HEK293 (cell line): ENCODE results near the gene HUNK.

Experiments
- BCL11A ChIP-seq: fragments of 450-650 bp; formaldehyde crosslinking; IDR thresholded peaks from 2 replicates; pipeline ENCODE4 v1.5.1; 2016; ENCODE audit warnings: low read depth, missing biosample characterization, missing genetic modification characterization
- EGR2 ChIP-seq: fragments of 450-650 bp; formaldehyde crosslinking; IDR thresholded peaks from 2 replicates; pipeline ENCODE4 v1.5.1; 2016; ENCODE audit warnings: low read depth, missing biosample characterization, missing genetic modification characterization
- IKZF3 ChIP-seq: fragments of 450-650 bp; IDR thresholded peaks from 2 replicates; pipeline ENCODE4 v1.5.0; 2018; ENCODE audit warnings: missing biosample characterization, mild to moderate bottlenecking, missing genetic modification characterization, moderate library complexity
- KLF1 ChIP-seq: fragments of 450-650 bp; formaldehyde crosslinking; IDR thresholded peaks from 2 replicates; pipeline ENCODE4 v1.5.1; 2016; ENCODE audit warnings: missing biosample characterization, missing genetic modification characterization
- SCRT2 ChIP-seq: fragments of 450-650 bp; formaldehyde crosslinking; IDR thresholded peaks from 2 replicates; pipeline ENCODE4 v1.5.1; 2016; ENCODE audit warnings: missing biosample characterization, missing genetic modification characterization
- YY2 ChIP-seq: fragments of 450-650 bp; formaldehyde crosslinking; IDR thresholded peaks from 2 replicates; pipeline ENCODE4 v1.5.1; 2016; ENCODE audit warnings: missing biosample characterization, missing genetic modification characterization
- ZIC2 ChIP-seq: fragments of 450-650 bp; formaldehyde crosslinking; IDR thresholded peaks from 2 replicates; pipeline ENCODE4 v1.5.1; 2016; ENCODE audit warnings: missing biosample characterization, missing genetic modification characterization
- ZNF221 ChIP-seq: fragments of 450-650 bp; formaldehyde crosslinking; IDR thresholded peaks from 2 replicates; pipeline ENCODE4 v1.5.1; 2017; ENCODE audit warnings: missing biosample characterization, missing genetic modification characterization, borderline replicate concordance
- ZNF266 ChIP-seq: fragments of 450-650 bp; formaldehyde crosslinking; IDR thresholded peaks from 2 replicates; pipeline ENCODE4 v1.5.1; 2016; ENCODE audit warnings: missing biosample characterization, missing genetic modification characterization, low read depth
- ZNF274 ChIP-seq, 2 experiments: fragments of 200-500 bp in 1 of 2; fragments of 450-650 bp in 1 of 2; sonication (Bioruptor generic) in 1 of 2; formaldehyde crosslinking in 1 of 2; IDR thresholded peaks; 2 replicates each; pipeline versions ENCODE4 v1.5.1 to v1.6.1; 2014 to 2016; ENCODE audit warnings: borderline replicate concordance in 1 of 2, inconsistent platforms in 1 of 2, low read length in 1 of 2, missing biosample characterization in 1 of 2, missing genetic modification characterization in 1 of 2
- ZNF341 ChIP-seq: fragments of 450-650 bp; formaldehyde crosslinking; IDR thresholded peaks from 2 replicates; pipeline ENCODE4; 2016; ENCODE audit warnings: low read depth, missing biosample characterization, missing genetic modification characterization
- ZNF366 ChIP-seq: fragments of 450-650 bp; formaldehyde crosslinking; conservative IDR thresholded peaks from 2 replicates; pipeline ENCODE4 v1.5.1; 2016; ENCODE audit warnings: missing biosample characterization, missing genetic modification characterization
- ZNF37A ChIP-seq: fragments of 450-650 bp; IDR thresholded peaks from 2 replicates; pipeline ENCODE4 v1.5.1; 2018; ENCODE audit warnings: missing biosample characterization, missing genetic modification characterization
- ZNF596 ChIP-seq: fragments of 450-650 bp; IDR thresholded peaks from 2 replicates; pipeline ENCODE4 v1.5.0; 2018; ENCODE audit warnings: missing biosample characterization, mild to moderate bottlenecking, missing genetic modification characterization, moderate library complexity
- ZNF610 ChIP-seq: fragments of 450-650 bp; formaldehyde crosslinking; IDR thresholded peaks from 2 replicates; pipeline ENCODE4 v1.5.1; 2016; ENCODE audit warnings: missing biosample characterization, missing genetic modification characterization, borderline replicate concordance
- TF ChIP-seq, protein P1 (sequence below): fragments of 450-650 bp; formaldehyde crosslinking; IDR thresholded peaks from 2 replicates; pipeline ENCODE4 v1.5.1; 2017; ENCODE audit warnings: missing biosample characterization, mild to moderate bottlenecking, missing genetic modification characterization, moderate library complexity
- TF ChIP-seq, protein P2 (sequence below): fragments of 450-650 bp; formaldehyde crosslinking; IDR thresholded peaks from 2 replicates; pipeline ENCODE4 v1.5.1; 2016; ENCODE audit warnings: missing biosample characterization, missing genetic modification characterization
- TF ChIP-seq, protein P3 (sequence below): fragments of 450-650 bp; formaldehyde crosslinking; IDR thresholded peaks from 2 replicates; pipeline ENCODE4 v1.5.1; 2016; ENCODE audit warnings: missing biosample characterization, missing genetic modification characterization
- TF ChIP-seq, protein P4 (sequence below): fragments of 450-650 bp; formaldehyde crosslinking; IDR thresholded peaks from 2 replicates; pipeline ENCODE4 v1.5.1; 2016; ENCODE audit warnings: missing biosample characterization, missing genetic modification characterization, borderline replicate concordance
- TF ChIP-seq, protein P5 (sequence below): fragments of 450-650 bp; formaldehyde crosslinking; conservative IDR thresholded peaks from 2 replicates; pipeline ENCODE4 v1.5.1; 2016; ENCODE audit warnings: low read depth, missing biosample characterization, missing genetic modification characterization
- TF ChIP-seq, protein P6 (sequence below): fragments of 450-650 bp; IDR thresholded peaks from 2 replicates; pipeline ENCODE4 v1.5.1; 2018; ENCODE audit warnings: missing biosample characterization, mild to moderate bottlenecking, missing genetic modification characterization

Gene HUNK

DNA sequence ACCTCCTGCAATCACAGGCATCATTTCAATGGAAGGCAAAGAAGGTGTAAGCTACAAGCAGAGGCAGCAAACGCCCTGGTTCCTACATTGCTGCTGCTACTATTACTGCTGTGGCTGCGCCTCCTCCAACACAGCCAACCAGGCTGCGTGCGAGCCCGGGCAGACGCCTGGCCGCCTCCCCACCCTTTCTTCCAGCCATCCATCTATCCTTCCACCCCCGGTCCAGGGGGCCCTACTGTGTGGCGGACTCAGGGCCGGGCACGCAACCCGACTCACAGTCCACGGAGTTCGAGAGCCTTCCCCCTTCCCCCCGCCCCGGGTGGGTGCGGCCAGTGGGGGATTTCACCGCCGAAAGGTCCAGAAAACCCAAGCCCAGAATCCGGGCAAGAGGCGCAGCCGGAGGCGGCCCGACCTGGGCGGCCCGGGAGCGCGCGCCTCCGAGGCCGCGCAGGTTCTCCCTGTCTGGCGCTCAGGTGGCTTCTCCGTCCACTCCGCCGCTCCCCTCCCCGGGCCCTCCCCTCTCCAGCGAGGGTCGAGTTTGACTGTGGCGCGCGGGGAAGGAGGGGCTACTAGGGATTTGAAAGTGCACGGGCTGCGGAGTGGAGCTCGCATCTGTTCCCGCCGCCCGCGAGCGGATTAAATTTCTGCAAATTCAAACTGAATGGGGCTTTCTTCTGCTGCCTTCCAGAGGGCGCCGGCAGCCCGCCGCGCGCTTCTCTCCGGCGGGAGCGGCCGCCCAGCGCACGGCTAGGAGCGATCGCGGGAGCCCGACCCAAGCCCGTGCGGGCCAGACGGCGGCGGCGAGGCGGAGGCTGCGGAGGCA is at the start of gene HUNK (continued):
- TF ChIP-seq, protein P1, sequence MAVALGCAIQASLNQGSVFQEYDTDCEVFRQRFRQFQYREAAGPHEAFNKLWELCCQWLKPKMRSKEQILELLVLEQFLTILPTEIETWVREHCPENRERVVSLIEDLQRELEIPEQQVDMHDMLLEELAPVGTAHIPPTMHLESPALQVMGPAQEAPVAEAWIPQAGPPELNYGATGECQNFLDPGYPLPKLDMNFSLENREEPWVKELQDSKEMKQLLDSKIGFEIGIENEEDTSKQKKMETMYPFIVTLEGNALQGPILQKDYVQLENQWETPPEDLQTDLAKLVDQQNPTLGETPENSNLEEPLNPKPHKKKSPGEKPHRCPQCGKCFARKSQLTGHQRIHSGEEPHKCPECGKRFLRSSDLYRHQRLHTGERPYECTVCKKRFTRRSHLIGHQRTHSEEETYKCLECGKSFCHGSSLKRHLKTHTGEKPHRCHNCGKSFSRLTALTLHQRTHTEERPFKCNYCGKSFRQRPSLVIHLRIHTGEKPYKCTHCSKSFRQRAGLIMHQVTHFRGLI (tag by site-specific recombination), result no peak; the same call in 1 of the 2 replicates
- TF ChIP-seq ZNF341, result peak; percentile 59; the same call in 1 of the 2 replicates
- TF ChIP-seq SCRT2, result peak; percentile 50; the same call in 1 of the 2 replicates
- TF ChIP-seq ZNF596, result no peak
- peak; percentile 69 for TF ChIP-seq KLF1 (tag by site-specific recombination)
- TF ChIP-seq, protein P2, sequence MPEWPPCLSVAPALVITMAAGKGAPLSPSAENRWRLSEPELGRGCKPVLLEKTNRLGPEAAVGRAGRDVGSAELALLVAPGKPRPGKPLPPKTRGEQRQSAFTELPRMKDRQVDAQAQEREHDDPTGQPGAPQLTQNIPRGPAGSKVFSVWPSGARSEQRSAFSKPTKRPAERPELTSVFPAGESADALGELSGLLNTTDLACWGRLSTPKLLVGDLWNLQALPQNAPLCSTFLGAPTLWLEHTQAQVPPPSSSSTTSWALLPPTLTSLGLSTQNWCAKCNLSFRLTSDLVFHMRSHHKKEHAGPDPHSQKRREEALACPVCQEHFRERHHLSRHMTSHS (tag by site-specific recombination), result no peak
- TF ChIP-seq ZIC2, result peak; percentile 28; the same call in 1 of the 2 replicates
- 0 out of 2 replicates have a peak, but pooled peaks have one; percentile 43 for TF ChIP-seq ZNF610
- TF ChIP-seq ZNF274 (IDR thresholded peaks at IDR 0.05; ENCODE audit: low read length), result no peak
- TF ChIP-seq ZNF274 (tag by site-specific recombination; IDR thresholded peaks at IDR 0.05; ENCODE audit: borderline replicate concordance), result no peak
- TF ChIP-seq YY2 (tag by site-specific recombination), result no peak
- TF ChIP-seq, protein P3, sequence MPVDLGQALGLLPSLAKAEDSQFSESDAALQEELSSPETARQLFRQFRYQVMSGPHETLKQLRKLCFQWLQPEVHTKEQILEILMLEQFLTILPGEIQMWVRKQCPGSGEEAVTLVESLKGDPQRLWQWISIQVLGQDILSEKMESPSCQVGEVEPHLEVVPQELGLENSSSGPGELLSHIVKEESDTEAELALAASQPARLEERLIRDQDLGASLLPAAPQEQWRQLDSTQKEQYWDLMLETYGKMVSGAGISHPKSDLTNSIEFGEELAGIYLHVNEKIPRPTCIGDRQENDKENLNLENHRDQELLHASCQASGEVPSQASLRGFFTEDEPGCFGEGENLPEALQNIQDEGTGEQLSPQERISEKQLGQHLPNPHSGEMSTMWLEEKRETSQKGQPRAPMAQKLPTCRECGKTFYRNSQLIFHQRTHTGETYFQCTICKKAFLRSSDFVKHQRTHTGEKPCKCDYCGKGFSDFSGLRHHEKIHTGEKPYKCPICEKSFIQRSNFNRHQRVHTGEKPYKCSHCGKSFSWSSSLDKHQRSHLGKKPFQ (tag by site-specific recombination), result no peak
- TF ChIP-seq, protein P4, sequence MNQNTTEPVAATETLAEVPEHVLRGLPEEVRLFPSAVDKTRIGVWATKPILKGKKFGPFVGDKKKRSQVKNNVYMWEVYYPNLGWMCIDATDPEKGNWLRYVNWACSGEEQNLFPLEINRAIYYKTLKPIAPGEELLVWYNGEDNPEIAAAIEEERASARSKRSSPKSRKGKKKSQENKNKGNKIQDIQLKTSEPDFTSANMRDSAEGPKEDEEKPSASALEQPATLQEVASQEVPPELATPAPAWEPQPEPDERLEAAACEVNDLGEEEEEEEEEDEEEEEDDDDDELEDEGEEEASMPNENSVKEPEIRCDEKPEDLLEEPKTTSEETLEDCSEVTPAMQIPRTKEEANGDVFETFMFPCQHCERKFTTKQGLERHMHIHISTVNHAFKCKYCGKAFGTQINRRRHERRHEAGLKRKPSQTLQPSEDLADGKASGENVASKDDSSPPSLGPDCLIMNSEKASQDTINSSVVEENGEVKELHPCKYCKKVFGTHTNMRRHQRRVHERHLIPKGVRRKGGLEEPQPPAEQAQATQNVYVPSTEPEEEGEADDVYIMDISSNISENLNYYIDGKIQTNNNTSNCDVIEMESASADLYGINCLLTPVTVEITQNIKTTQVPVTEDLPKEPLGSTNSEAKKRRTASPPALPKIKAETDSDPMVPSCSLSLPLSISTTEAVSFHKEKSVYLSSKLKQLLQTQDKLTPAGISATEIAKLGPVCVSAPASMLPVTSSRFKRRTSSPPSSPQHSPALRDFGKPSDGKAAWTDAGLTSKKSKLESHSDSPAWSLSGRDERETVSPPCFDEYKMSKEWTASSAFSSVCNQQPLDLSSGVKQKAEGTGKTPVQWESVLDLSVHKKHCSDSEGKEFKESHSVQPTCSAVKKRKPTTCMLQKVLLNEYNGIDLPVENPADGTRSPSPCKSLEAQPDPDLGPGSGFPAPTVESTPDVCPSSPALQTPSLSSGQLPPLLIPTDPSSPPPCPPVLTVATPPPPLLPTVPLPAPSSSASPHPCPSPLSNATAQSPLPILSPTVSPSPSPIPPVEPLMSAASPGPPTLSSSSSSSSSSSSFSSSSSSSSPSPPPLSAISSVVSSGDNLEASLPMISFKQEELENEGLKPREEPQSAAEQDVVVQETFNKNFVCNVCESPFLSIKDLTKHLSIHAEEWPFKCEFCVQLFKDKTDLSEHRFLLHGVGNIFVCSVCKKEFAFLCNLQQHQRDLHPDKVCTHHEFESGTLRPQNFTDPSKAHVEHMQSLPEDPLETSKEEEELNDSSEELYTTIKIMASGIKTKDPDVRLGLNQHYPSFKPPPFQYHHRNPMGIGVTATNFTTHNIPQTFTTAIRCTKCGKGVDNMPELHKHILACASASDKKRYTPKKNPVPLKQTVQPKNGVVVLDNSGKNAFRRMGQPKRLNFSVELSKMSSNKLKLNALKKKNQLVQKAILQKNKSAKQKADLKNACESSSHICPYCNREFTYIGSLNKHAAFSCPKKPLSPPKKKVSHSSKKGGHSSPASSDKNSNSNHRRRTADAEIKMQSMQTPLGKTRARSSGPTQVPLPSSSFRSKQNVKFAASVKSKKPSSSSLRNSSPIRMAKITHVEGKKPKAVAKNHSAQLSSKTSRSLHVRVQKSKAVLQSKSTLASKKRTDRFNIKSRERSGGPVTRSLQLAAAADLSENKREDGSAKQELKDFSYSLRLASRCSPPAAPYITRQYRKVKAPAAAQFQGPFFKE (tag by site-specific recombination), result no peak
- TF ChIP-seq, protein P5, sequence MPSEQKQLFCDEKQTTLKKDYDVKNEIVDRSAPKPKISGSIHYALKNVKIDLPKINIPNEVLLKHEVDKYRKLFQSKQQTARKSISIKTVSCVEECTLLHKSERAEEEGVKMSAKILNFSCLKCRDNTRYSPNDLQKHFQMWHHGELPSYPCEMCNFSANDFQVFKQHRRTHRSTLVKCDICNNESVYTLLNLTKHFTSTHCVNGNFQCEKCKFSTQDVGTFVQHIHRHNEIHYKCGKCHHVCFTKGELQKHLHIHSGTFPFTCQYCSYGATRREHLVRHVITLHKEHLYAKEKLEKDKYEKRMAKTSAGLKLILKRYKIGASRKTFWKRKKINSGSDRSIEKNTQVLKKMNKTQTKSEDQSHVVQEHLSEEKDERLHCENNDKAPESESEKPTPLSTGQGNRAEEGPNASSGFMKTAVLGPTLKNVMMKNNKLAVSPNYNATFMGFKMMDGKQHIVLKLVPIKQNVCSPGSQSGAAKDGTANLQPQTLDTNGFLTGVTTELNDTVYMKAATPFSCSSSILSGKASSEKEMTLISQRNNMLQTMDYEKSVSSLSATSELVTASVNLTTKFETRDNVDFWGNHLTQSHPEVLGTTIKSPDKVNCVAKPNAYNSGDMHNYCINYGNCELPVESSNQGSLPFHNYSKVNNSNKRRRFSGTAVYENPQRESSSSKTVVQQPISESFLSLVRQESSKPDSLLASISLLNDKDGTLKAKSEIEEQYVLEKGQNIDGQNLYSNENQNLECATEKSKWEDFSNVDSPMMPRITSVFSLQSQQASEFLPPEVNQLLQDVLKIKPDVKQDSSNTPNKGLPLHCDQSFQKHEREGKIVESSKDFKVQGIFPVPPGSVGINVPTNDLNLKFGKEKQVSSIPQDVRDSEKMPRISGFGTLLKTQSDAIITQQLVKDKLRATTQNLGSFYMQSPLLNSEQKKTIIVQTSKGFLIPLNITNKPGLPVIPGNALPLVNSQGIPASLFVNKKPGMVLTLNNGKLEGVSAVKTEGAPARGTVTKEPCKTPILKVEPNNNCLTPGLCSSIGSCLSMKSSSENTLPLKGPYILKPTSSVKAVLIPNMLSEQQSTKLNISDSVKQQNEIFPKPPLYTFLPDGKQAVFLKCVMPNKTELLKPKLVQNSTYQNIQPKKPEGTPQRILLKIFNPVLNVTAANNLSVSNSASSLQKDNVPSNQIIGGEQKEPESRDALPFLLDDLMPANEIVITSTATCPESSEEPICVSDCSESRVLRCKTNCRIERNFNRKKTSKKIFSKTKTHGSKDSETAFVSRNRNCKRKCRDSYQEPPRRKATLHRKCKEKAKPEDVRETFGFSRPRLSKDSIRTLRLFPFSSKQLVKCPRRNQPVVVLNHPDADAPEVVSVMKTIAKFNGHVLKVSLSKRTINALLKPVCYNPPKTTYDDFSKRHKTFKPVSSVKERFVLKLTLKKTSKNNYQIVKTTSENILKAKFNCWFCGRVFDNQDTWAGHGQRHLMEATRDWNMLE (tag by site-specific recombination), result peak; percentile 27; the same call in 1 of the 2 replicates
- TF ChIP-seq ZNF366 (tag by site-specific recombination), result peak; percentile 95
- TF ChIP-seq, protein P6, sequence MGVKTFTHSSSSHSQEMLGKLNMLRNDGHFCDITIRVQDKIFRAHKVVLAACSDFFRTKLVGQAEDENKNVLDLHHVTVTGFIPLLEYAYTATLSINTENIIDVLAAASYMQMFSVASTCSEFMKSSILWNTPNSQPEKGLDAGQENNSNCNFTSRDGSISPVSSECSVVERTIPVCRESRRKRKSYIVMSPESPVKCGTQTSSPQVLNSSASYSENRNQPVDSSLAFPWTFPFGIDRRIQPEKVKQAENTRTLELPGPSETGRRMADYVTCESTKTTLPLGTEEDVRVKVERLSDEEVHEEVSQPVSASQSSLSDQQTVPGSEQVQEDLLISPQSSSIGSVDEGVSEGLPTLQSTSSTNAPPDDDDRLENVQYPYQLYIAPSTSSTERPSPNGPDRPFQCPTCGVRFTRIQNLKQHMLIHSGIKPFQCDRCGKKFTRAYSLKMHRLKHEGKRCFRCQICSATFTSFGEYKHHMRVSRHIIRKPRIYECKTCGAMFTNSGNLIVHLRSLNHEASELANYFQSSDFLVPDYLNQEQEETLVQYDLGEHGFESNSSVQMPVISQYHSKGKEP (tag by site-specific recombination), result no peak
- TF ChIP-seq ZNF266 (tag by site-specific recombination), result no peak
- TF ChIP-seq BCL11A, result no peak
- TF ChIP-seq ZNF221, result no peak
- no peak; the same call in none of the 2 replicates for TF ChIP-seq IKZF3 (tag by site-specific recombination)
- peak; percentile 87 for TF ChIP-seq EGR2 (tag by site-specific recombination)
- no peak for TF ChIP-seq ZNF37A (tag by site-specific recombination)
